Lung (tissue), 12 donors: ENCODE data around the gene SLC7A8. TPM values are rescaled to one million over a fixed set of nuclear protein-coding genes. Genes with fewer than 3 reads are reported as not detected.

Experiments
- ATAC-seq: fragments of 200-7000 bp; cut with Tn5 transposase; one replicate; pipeline ENCODE4 v1.9.1; 2020; ENCODE audit warnings: moderate number of reproducible peaks; ENCODE audit not compliant: insufficient read depth, low FRiP score
- DNase-seq, 3 donors: peaks; one replicate each; pipeline ENCODE4 v3.0.0-alpha.2; 2013 to 2017
- H3K27ac ChIP-seq, 2 donors: one replicate each; pipeline ENCODE4 v1.5.1; 2013; ENCODE audit warnings: mild to moderate bottlenecking in 2 of 2, moderate library complexity in 2 of 2, control low read depth in 1 of 2, inconsistent platforms in 1 of 2, low read depth in 1 of 2, low read length in 1 of 2
- H3K27me3 ChIP-seq, 3 donors: one replicate each; pipeline ENCODE4 v1.5.1; 2013; ENCODE audit warnings: low read length in 2 of 3; ENCODE audit not compliant: control insufficient read depth in 3 of 3, insufficient read depth in 3 of 3
- H3K36me3 ChIP-seq, 4 donors: one replicate each; pipeline ENCODE4 v1.5.1; 2013; ENCODE audit warnings: low read length in 4 of 4, mild to moderate bottlenecking in 1 of 4, moderate library complexity in 1 of 4; ENCODE audit not compliant: control insufficient read depth in 4 of 4, insufficient read depth in 4 of 4
- H3K4me1 ChIP-seq, 5 donors: one replicate each; pipeline ENCODE4 v1.5.1; 2013; ENCODE audit warnings: low read length in 5 of 5, mild to moderate bottlenecking in 2 of 5, moderate library complexity in 1 of 5; ENCODE audit not compliant: control insufficient read depth in 5 of 5, insufficient read depth in 5 of 5
- H3K4me3 ChIP-seq: one replicate; pipeline ENCODE4 v1.5.1; 2013; ENCODE audit warnings: mild to moderate bottlenecking, control low read depth, moderate library complexity
- H3K9ac ChIP-seq, 2 donors: one replicate each; pipeline ENCODE4 v1.5.1; 2013; ENCODE audit warnings: low read length in 2 of 2, control low read depth in 1 of 2; ENCODE audit not compliant: insufficient read depth in 1 of 2
- H3K9me3 ChIP-seq, 4 donors: one replicate each; pipeline ENCODE4 v1.5.1; 2013; ENCODE audit warnings: low read length in 3 of 4, mild to moderate bottlenecking in 1 of 4, moderate library complexity in 1 of 4; ENCODE audit not compliant: control insufficient read depth in 4 of 4, insufficient read depth in 3 of 4
- WGBS, 2 donors: extraction: QIAGEN DNeasy Blood & Tissue Kit; methylation state at CpG; one replicate each; pipeline ENCODE4 v1.1.7; 2013; 5-methylcytosine and 5-hydroxymethylcytosine counted together
- polyA plus RNA-seq, 2 donors: library from polyadenylated mRNA; stranded (reverse); fragments of 200-250 nt; gene quantifications; one replicate each; pipeline ENCODE4 v1.2.1, GENCODE V29; 2013
- total RNA-seq, 2 donors: library from RNA; depleted of rRNA in 1 of 2; stranded (reverse); fragments of >200 nt in 1 of 2; gene quantifications; one replicate each; pipeline ENCODE4 v1.2.1, GENCODE V29; 2014 to 2021
- TF ChIP-seq, protein P1 (sequence below): IDR thresholded peaks from 2 replicates; pipeline ENCODE4 v1.5.1; 2012; ENCODE audit warnings: mild to moderate bottlenecking; ENCODE audit errors: control extremely low read depth, extremely low read depth
- donor health status: control.
- donor health status: control.
- donor health status: Bipolar disorder and iron deficiency.
- donor health status: healthy.
- donor health status: DM: yes; HTN: yes; CAD: no.

Gene SLC7A8
- total and polyA plus RNA-seq, 4 donors, result 28.1 to 74.0 (median 41.9) TPM

DNA sequence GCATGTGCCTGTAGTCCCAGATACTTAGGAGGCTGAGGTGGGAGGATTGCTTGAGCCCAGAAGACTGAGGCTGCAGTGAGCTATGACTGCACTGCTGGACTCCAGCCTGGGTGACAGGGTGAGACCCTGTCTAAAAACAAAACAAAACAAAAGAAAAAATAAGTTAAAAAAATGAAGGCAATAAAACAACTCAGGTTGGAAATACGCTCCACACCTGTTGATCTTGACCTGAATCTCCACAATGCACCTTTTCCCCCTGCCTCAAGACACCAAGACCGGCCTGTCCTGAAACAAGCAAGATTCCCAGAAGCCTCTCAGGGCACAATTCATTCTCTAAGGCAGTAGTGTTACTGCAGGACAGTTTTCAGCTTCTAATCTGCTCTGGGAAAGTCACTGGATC, 43.6 kb downstream of the SLC7A8 start:
- TF ChIP-seq, protein P1, sequence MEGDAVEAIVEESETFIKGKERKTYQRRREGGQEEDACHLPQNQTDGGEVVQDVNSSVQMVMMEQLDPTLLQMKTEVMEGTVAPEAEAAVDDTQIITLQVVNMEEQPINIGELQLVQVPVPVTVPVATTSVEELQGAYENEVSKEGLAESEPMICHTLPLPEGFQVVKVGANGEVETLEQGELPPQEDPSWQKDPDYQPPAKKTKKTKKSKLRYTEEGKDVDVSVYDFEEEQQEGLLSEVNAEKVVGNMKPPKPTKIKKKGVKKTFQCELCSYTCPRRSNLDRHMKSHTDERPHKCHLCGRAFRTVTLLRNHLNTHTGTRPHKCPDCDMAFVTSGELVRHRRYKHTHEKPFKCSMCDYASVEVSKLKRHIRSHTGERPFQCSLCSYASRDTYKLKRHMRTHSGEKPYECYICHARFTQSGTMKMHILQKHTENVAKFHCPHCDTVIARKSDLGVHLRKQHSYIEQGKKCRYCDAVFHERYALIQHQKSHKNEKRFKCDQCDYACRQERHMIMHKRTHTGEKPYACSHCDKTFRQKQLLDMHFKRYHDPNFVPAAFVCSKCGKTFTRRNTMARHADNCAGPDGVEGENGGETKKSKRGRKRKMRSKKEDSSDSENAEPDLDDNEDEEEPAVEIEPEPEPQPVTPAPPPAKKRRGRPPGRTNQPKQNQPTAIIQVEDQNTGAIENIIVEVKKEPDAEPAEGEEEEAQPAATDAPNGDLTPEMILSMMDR, result no peak
- Histone ChIP-seq H3K4me1 (peaks cover 0 to 8% (median 4%) of the 10 kb centered on the region in 5 donors), H3K4me3 (no peak overlapping the region), H3K9ac (no peak overlapping the region), H3K9me3 (no peaks in the 10 kb centered on the region), H3K27me3 (no peaks in the 10 kb centered on the region), H3K27ac (no peak overlapping the region), H3K36me3 (peaks cover 0 to 51% (median 24%) of the 10 kb centered on the region in 4 donors)
- DNase-seq (no peak), ATAC-seq (no peak)
- 94 to 96% methylated on average over 2 of the region's 2 CpGs for WGBS, 2 donors

DNA sequence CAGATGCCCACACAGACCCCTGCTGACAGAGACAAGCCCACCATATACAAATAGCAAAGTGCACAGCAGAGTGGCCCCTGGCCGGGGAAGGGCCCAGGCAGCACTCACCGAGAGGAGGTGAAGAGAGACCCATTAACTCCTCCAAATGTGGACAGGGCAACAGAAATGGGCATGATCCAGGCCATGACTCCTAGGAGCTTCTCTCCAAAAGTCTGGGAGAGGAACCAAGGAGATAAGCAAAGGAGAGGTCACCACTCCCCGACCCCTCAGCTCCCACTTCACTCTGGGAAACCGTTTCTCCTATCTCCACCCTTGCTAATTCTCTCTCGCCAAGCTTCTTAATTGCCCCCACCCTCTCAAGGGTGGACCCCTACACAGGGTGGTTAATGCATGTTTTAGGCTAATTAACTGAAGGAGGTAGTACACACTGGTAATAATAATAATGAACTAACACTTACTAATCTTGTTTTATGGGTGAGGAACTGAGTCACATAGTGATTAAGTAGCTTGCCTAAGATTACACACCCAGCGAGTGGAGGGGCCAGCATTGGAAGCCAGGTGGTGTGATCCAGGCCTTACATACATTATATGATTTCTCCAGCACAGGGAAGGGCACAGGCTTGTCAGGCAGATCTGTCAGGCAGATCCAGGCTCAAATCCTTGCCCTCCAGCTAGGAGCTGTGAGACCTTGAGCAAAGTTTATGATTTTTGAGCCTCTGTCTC, 45.5 kb downstream of the SLC7A8 start:
- WGBS, 2 donors, result 80 to 89% methylated on average over 6 of the region's 6 CpGs
- H3K4me3 ChIP-seq, result no peak overlapping the region
- H3K27me3 ChIP-seq, result no peaks in the 10 kb centered on the region
- ATAC-seq, result no peak
- DNase-seq, result no peak
- TF ChIP-seq, protein P1, result no peak
- peak overlapping the region in 1 of 2 donors; percentile 63 for H3K27ac ChIP-seq
- peaks cover 0 to 7% (median 4%) of the 10 kb centered on the region in 5 donors for H3K4me1 ChIP-seq
- peaks cover 0 to 43% (median 21%) of the 10 kb centered on the region in 4 donors for H3K36me3 ChIP-seq
- H3K9me3 ChIP-seq, result no peaks in the 10 kb centered on the region
- H3K9ac ChIP-seq, result no peak overlapping the region

DNA sequence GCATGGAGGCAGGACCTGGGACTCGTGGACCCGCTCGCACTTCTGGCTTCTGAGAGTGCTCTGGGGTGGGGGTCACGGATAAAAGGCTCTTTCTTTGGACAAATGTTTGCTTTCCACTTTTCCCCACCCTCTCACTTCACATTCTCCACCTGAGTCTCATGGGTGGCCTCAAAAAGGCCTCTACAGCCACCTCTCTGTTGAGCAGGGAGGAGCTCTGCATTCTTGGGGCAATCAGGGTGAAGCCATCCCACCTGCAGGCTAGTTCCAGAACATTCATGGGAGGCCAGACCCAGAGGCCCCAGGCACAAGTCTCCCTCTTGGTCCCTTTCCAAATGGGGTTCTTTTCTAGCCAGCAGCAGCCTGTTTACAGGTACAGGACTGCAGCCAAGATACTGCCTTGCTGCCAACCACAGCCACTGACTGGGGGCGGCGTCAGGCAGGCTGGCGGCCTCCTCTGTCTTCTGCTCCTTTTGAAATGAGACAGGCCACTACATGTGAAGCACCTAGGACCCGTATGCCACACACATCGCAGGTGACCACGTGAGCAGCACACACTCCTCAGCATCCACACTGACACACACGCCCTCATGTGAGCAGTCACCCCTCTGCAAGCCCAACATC, 46.2 kb downstream of the SLC7A8 start:
- ATAC-seq, result no peak
- H3K27me3 ChIP-seq, result no peaks in the 10 kb centered on the region
- H3K4me3 ChIP-seq, result no peak overlapping the region
- peak overlapping the region in 1 of 2 donors; percentile 63 for H3K27ac ChIP-seq
- H3K9me3 ChIP-seq, result no peaks in the 10 kb centered on the region
- DNase-seq, result peak; percentile 37 to 69 (median 51)
- 71 to 93% methylated on average over 11 of the region's 11 CpGs for WGBS, 2 donors
- H3K9ac ChIP-seq, result no peak overlapping the region
- TF ChIP-seq, protein P1, result no peak
- H3K36me3 ChIP-seq, result peaks cover 0 to 37% (median 19%) of the 10 kb centered on the region in 4 donors
- peaks cover 0 to 6% (median 1%) of the 10 kb centered on the region in 5 donors for H3K4me1 ChIP-seq
